H9 (cell line): ENCODE results near the gene HAUS6. TPM values are rescaled to one million over a fixed set of nuclear protein-coding genes. Genes with fewer than 3 reads are reported as not detected.

Experiments
- DNase-seq: peaks from one replicate; pipeline ENCODE4 v3.0.0-alpha.2; 2017
- H2AFZ ChIP-seq: one replicate; pipeline ENCODE4 v1.6.1; 2013; ENCODE audit warnings: mild to moderate bottlenecking, low read length, control low read depth, moderate library complexity
- H2AK5ac ChIP-seq: 2 replicates; pipeline ENCODE4 v1.6.1; 2013; ENCODE audit warnings: low read length, control low read depth, mixed read lengths; ENCODE audit not compliant: insufficient read length
- H2BK120ac ChIP-seq: one replicate; pipeline ENCODE4 v1.6.1; 2013; ENCODE audit warnings: low read depth, mild to moderate bottlenecking, low read length, control low read depth, inconsistent platforms; ENCODE audit not compliant: poor library complexity, severe bottlenecking
- H2BK12ac ChIP-seq: 2 replicates; pipeline ENCODE4 v1.6.1; 2013; ENCODE audit warnings: low read length, control low read depth, mixed read lengths, low read depth; ENCODE audit not compliant: insufficient read length
- H2BK15ac ChIP-seq: 2 replicates; pipeline ENCODE4 v1.6.1; 2013; ENCODE audit warnings: low read depth, low read length, control low read depth
- H2BK20ac ChIP-seq: one replicate; pipeline ENCODE4 v1.6.1; 2013; ENCODE audit warnings: low read depth, mild to moderate bottlenecking, low read length, control low read depth, inconsistent platforms; ENCODE audit not compliant: poor library complexity, severe bottlenecking
- H2BK5ac ChIP-seq: 2 replicates; pipeline ENCODE4 v1.6.1; 2013; ENCODE audit warnings: low read length, control low read depth, mixed read lengths; ENCODE audit not compliant: insufficient read length
- H3K14ac ChIP-seq: 2 replicates; pipeline ENCODE4 v1.6.1; 2013; ENCODE audit warnings: low read length, control low read depth; ENCODE audit not compliant: insufficient read depth
- H3K18ac ChIP-seq: 2 replicates; pipeline ENCODE4 v1.6.1; 2013; ENCODE audit warnings: low read depth, mild to moderate bottlenecking, mixed read lengths, low read length, control low read depth; ENCODE audit not compliant: insufficient read length
- H3K23ac ChIP-seq: 2 replicates; pipeline ENCODE4 v1.6.1; 2013; ENCODE audit warnings: low read length, control low read depth, mixed read lengths, low read depth; ENCODE audit not compliant: insufficient read length
- H3K23me2 ChIP-seq: 2 replicates; pipeline ENCODE4 v1.6.1; 2013; ENCODE audit warnings: low read depth, mild to moderate bottlenecking, mixed read lengths, low read length, control low read depth; ENCODE audit not compliant: insufficient read length, poor library complexity, severe bottlenecking
- H3K27ac ChIP-seq: 2 replicates; pipeline ENCODE4 v1.5.1; 2013; ENCODE audit warnings: low read length, control low read depth, mixed read lengths, low read depth; ENCODE audit not compliant: insufficient read length
- H3K27me3 ChIP-seq: 2 replicates; pipeline ENCODE4 v1.6.1; 2013; ENCODE audit warnings: low read length, control low read depth, inconsistent platforms; ENCODE audit not compliant: insufficient read depth
- H3K4ac ChIP-seq: 2 replicates; pipeline ENCODE4 v1.6.1; 2013; ENCODE audit warnings: low read depth, mild to moderate bottlenecking, control low read depth, inconsistent platforms, low read length, moderate library complexity
- H3K4me1 ChIP-seq: 2 replicates; pipeline ENCODE4 v1.6.1; 2013; ENCODE audit warnings: low read length, control low read depth, inconsistent platforms; ENCODE audit not compliant: insufficient read depth
- H3K4me2 ChIP-seq: 2 replicates; pipeline ENCODE4 v1.6.1; 2013; ENCODE audit warnings: low read length, control low read depth, mixed read lengths; ENCODE audit not compliant: insufficient read length, insufficient read depth
- H3K56ac ChIP-seq: 2 replicates; pipeline ENCODE4 v1.6.1; 2013; ENCODE audit warnings: low read depth, mild to moderate bottlenecking, mixed read lengths, low read length, control low read depth; ENCODE audit not compliant: insufficient read length
- H3K79me1 ChIP-seq: 2 replicates; pipeline ENCODE4 v1.6.1; 2013; ENCODE audit warnings: low read depth, mild to moderate bottlenecking, moderate library complexity, low read length, control low read depth, inconsistent platforms; ENCODE audit not compliant: insufficient read depth, poor library complexity, severe bottlenecking
- H3K79me2 ChIP-seq: 2 replicates; pipeline ENCODE4 v1.6.1; 2013; ENCODE audit warnings: low read length, control low read depth, inconsistent platforms; ENCODE audit not compliant: insufficient read depth
- H3K9ac ChIP-seq: 2 replicates; pipeline ENCODE4 v1.6.1; 2013; ENCODE audit warnings: low read length, control low read depth, mixed read lengths; ENCODE audit not compliant: insufficient read length; ENCODE audit errors: extremely low read depth
- H3K9me3 ChIP-seq: one replicate; pipeline ENCODE4 v1.6.1; 2013; ENCODE audit warnings: low read depth, low read length, inconsistent platforms; ENCODE audit not compliant: control insufficient read depth
- H3T11ph ChIP-seq: one replicate; pipeline ENCODE4 v1.6.1; 2013; ENCODE audit warnings: mild to moderate bottlenecking, low read length, control low read depth, inconsistent platforms
- H4K20me1 ChIP-seq: one replicate; pipeline ENCODE4 v1.6.1; 2013; ENCODE audit not compliant: control insufficient read depth, insufficient read length, insufficient read depth
- H4K5ac ChIP-seq: 2 replicates; pipeline ENCODE4 v1.6.1; 2013; ENCODE audit warnings: low read depth, mild to moderate bottlenecking, mixed read lengths, low read length, control low read depth; ENCODE audit not compliant: insufficient read length
- H4K8ac ChIP-seq: replicated peaks from 2 replicates; pipeline ENCODE4 v1.6.1; 2013; ENCODE audit warnings: low read length, control low read depth, mixed read lengths, low read depth; ENCODE audit not compliant: insufficient read length
- H4K91ac ChIP-seq: 2 replicates; pipeline ENCODE4 v1.6.1; 2013; ENCODE audit warnings: low read depth, mild to moderate bottlenecking, moderate library complexity, mixed read lengths, low read length, control low read depth; ENCODE audit not compliant: insufficient read length
- H3K27ac Mint-ChIP-seq, 3 experiments: 2 replicates in 2 of 3; 3 replicates in 1 of 3; pipeline ENCODE4 v1.8.0; 2020 to 2021; ENCODE audit warnings: mixed read lengths in 3 of 3, mild to moderate bottlenecking in 1 of 3, moderate library complexity in 1 of 3
- H3K27me3 Mint-ChIP-seq: 2 replicates; pipeline ENCODE4 v1.8.0; 2021; ENCODE audit warnings: low read depth, mild to moderate bottlenecking, moderate library complexity, mixed read lengths
- H3K36me3 Mint-ChIP-seq, 3 experiments: 2 replicates in 2 of 3; 3 replicates in 1 of 3; pipeline ENCODE4 v1.8.0; 2020 to 2021; ENCODE audit warnings: low read depth in 3 of 3, mixed read lengths in 3 of 3; ENCODE audit not compliant: insufficient read depth in 1 of 3
- H3K4me1 Mint-ChIP-seq, 2 experiments: 2 replicates each; pipeline ENCODE4 v1.8.0; 2020; ENCODE audit warnings: mixed read lengths in 2 of 2
- H3K4me3 Mint-ChIP-seq, 2 experiments: 2 replicates in 1 of 2; 3 replicates in 1 of 2; pipeline ENCODE4 v1.8.0; 2020 to 2021; ENCODE audit warnings: mild to moderate bottlenecking in 2 of 2, mixed read lengths in 2 of 2, moderate library complexity in 1 of 2
- H3K9me3 Mint-ChIP-seq, 2 experiments: 2 replicates in 1 of 2; 3 replicates in 1 of 2; pipeline ENCODE4 v1.8.0; 2020; ENCODE audit warnings: mild to moderate bottlenecking in 2 of 2, mixed read lengths in 2 of 2, moderate library complexity in 1 of 2
- WGBS: extraction: QIAGEN DNeasy Blood & Tissue Kit; methylation state at CpG from one replicate; pipeline ENCODE4 v1.1.7; 2013; ENCODE audit warnings: missing lambda C conversion rate, low lambda C conversion rate, mixed read lengths; ENCODE audit not compliant: insufficient read length; ENCODE audit errors: extremely low coverage; 5-methylcytosine and 5-hydroxymethylcytosine counted together
- total RNA-seq: library from RNA; stranded (reverse); gene quantifications from 2 replicates; pipeline ENCODE4 v1.2.1, GENCODE V29; 2021
- TF ChIP-seq, protein P1 (sequence below): fragments of 200-600 bp; sonication (generic); conservative IDR thresholded peaks from 3 replicates; pipeline ENCODE4 v1.8.0; 2021; ENCODE audit warnings: antibody characterized with exemption, mild to moderate bottlenecking

The HAUS6 gene
- total RNA-seq, 1 experiment from 2014 or later = 42.3 TPM

DNA sequence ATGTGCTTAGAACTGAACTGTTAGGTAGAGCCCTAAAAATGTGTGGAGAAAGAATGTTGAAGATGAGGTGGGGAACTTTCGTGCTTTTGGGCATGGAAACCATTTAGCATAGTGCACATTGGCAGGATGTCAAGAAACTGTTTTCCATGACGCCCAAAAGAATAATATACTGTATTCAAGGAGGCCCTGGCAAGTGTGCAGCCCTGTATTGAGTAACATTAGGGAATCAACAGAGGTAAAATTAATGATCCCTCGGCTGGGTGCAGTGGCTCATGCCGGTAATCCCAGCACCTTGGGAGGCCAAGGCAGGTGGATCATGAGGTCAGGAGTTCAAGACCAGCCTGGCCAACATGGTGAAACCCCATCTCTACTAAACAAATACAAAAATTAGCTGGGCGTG is 45.5 kb upstream of the HAUS6 start:
- H4K91ac ChIP-seq = no peak overlapping the region
- no peaks in the 10 kb centered on the region for H3K36me3 Mint-ChIP-seq
- H3K18ac ChIP-seq = no peak overlapping the region
- H3K56ac ChIP-seq = no peak overlapping the region
- H3K14ac ChIP-seq = no peak overlapping the region
- H3K27ac Mint-ChIP-seq = no peak overlapping the region
- no peak overlapping the region for H4K8ac ChIP-seq
- no peaks in the 10 kb centered on the region for H3K9me3 Mint-ChIP-seq
- no peak overlapping the region for H2BK5ac ChIP-seq
- no peak overlapping the region for H2BK20ac ChIP-seq
- WGBS = no CpG with 5 or more reads among the region's 5 CpGs
- H3K27me3 ChIP-seq = no peaks in the 10 kb centered on the region
- H2BK120ac ChIP-seq = no peak overlapping the region
- H3K4ac ChIP-seq = no peak overlapping the region
- H3K9ac ChIP-seq = no peak overlapping the region
- TF ChIP-seq, protein P1, sequence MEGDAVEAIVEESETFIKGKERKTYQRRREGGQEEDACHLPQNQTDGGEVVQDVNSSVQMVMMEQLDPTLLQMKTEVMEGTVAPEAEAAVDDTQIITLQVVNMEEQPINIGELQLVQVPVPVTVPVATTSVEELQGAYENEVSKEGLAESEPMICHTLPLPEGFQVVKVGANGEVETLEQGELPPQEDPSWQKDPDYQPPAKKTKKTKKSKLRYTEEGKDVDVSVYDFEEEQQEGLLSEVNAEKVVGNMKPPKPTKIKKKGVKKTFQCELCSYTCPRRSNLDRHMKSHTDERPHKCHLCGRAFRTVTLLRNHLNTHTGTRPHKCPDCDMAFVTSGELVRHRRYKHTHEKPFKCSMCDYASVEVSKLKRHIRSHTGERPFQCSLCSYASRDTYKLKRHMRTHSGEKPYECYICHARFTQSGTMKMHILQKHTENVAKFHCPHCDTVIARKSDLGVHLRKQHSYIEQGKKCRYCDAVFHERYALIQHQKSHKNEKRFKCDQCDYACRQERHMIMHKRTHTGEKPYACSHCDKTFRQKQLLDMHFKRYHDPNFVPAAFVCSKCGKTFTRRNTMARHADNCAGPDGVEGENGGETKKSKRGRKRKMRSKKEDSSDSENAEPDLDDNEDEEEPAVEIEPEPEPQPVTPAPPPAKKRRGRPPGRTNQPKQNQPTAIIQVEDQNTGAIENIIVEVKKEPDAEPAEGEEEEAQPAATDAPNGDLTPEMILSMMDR = no peak
- H3K23me2 ChIP-seq = no peaks in the 10 kb centered on the region
- no peak overlapping the region for H4K5ac ChIP-seq
- no peaks in the 10 kb centered on the region for H3K4me1 Mint-ChIP-seq
- H3K79me1 ChIP-seq = no peaks in the 10 kb centered on the region
- no peak overlapping the region for H3K4me3 Mint-ChIP-seq
- no peaks in the 10 kb centered on the region for H3K9me3 ChIP-seq
- no peaks in the 10 kb centered on the region for H3K79me2 ChIP-seq
- no peak overlapping the region for H3K23ac ChIP-seq
- no peak overlapping the region for H2BK15ac ChIP-seq
- no peaks in the 10 kb centered on the region for H3K27me3 Mint-ChIP-seq
- H2AK5ac ChIP-seq = no peak overlapping the region
- no peak overlapping the region for H2AFZ ChIP-seq
- no peaks in the 10 kb centered on the region for H3K4me1 ChIP-seq
- no peak for DNase-seq
- H3K27ac ChIP-seq = no peak overlapping the region
- H2BK12ac ChIP-seq = no peak overlapping the region
- no peaks in the 10 kb centered on the region for H4K20me1 ChIP-seq
- no peak overlapping the region for H3T11ph ChIP-seq
- H3K4me2 ChIP-seq = no peak overlapping the region
